GM15510 (cell line): ENCODE results near the gene ADH7.

Experiments
- POLR2A ChIP-seq: IDR thresholded peaks from 3 replicates; pipeline ENCODE4 v1.6.1; 2011; ENCODE audit warnings: borderline replicate concordance; ENCODE audit not compliant: insufficient read length; ENCODE audit errors: extremely low read depth

ADH7 gene

GRCh38 chr4:99394896-99395295 is 40.2 kb downstream of the ADH7 start:
- TF ChIP-seq POLR2A: no peak

- TF ChIP-seq POLR2A: no peak
These were observed 45.1 kb downstream of the ADH7 start for GRCh38 chr4:99390055-99390454.

DNA sequence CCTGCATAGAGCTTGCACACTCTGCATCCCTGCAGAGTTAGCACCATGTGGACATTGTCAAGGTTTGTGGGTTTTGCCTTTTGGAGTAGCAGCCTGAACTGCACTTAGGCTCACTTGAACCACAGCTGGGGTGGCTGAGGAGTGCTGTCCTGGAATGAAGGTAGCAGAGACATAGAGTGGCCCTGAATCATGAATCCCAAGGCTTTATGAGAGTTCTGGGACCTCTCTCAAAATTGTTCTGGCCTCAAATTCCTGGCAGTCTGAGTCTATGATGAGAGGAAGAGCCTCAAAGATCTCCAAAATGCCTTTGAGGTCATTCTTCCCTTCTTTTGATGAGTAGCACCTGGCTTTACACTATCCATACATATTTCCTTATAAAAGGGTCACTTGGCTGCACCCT is 45.5 kb downstream of the ADH7 start:
- TF ChIP-seq POLR2A: no peak

DNA sequence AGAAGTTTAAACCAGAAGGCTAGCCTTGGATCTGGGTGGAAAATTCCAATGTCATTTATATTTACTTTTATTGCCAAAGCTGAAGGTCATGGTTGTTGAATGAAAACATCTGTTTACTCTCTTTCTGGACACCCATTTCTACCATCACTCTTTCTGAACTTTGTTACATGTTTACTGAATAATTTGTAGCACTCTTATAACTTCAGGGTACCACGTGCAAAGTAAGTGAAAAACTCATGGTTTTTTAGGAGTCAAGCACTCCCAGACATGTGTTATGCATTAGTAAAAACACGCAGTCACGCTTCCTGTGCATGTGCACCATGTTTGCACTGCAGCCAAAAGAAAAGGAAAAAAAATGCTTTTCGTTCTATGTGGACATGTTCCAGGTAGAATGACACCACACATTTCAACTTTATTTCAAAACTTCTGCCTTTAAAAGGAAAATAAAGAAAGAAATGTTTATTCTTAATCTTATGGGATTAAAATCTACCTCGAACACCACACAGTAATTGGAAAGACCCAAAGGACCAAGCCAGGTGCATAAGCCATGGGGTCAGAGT is 51.2 kb downstream of the ADH7 start:
- no peak for TF ChIP-seq POLR2A

GRCh38 chr4:99383399-99383798 is 51.7 kb downstream of the ADH7 start:
- TF ChIP-seq POLR2A: no peak

DNA sequence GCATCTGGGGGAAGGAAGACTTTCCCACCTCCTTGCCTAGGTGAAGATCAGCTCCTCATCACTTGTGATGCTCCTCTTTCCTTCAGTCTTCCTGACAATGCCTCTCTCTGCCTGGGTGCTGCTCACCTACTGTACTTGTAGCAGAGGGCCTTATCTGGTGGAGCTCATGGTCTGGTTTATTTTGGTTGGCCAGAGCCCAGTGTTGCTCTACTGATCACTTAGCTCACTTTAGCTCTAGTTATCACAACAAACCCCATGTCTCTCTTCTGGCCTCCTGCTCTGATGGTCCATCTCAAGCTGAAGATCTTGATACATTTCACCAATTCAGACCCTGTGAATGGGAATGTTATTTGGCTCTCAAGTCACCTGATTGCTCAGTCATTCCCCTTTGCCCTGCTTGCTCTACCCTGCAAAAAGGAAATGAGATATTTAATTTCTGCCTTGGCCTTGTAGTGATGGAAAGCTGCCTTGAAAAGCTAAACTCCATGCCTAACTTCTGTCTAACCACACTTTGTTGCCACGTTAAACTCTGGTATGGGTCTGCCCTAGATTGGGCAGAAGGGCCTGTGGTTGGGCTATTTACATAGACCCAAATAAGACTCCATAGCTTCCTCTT is 52.3 kb downstream of the ADH7 start:
- no peak for TF ChIP-seq POLR2A

DNA sequence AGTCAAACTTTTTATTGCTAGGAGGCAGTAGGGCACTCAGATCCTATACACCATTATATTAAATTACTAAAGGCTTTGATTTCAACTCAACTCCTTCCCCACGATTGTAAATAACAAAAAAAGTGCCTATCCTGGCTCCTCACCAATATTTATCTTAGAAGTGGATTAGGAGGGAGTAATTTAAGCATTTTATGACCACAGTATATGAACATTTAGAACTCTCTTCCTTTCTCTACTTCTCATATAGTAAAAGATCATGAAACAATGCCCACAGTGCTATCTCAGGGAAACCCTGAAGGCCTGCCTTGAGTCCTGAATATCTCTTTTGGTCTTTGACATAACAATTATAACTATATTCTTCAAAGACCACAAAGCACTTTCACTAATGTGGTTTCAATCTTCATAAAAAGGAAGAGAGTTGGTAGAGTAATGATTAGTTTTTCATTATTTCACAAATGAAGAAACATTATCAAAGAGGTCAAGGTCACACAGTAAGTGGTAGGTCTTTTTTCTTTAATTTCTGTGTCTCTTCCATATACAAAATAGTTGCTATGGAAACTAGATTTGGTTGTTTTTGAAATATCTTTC is 53.5 kb downstream of the ADH7 start:
- TF ChIP-seq POLR2A: no peak

DNA sequence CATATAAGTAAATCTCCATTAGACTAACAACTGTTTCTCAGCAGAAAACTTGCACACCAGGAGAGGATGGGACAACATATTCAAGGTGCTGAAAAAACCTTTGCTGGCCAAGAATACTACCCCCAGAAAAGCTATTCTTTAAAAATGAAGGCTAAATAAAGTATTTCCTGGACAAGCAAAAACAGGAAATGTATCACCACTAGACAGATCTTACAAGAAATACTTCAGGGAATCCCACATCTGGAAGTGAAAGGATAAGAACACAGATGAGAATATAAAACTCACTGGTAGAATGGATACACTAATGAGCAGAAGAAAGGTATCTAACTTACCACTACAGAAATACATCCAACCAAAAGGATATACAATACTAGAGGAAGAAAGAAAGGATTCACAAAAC is 55.6 kb downstream of the ADH7 start:
- TF ChIP-seq POLR2A: no peak

DNA sequence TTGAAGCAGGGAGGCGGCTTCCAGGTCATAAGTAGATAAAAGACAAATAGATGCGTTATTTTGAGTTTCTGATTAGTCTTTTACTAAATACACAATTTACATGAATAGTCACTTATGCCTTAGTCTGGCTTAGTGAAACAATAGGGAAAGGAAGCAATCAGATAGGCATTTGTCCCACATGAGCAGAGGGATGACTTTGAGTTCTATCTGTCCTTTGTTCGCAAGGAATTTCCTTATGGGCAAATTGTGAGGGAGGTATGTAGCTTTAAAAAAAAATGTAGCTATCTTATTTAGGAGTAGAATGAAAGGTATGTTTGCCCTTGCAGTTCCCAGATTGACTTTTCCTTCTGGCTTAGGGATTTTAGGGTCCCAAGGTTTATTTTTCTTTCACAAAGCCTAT is 56.3 kb downstream of the ADH7 start:
- no peak for TF ChIP-seq POLR2A

GRCh38 chr4:99366491-99366890 is 68.7 kb downstream of the ADH7 start:
- TF ChIP-seq POLR2A: no peak

DNA sequence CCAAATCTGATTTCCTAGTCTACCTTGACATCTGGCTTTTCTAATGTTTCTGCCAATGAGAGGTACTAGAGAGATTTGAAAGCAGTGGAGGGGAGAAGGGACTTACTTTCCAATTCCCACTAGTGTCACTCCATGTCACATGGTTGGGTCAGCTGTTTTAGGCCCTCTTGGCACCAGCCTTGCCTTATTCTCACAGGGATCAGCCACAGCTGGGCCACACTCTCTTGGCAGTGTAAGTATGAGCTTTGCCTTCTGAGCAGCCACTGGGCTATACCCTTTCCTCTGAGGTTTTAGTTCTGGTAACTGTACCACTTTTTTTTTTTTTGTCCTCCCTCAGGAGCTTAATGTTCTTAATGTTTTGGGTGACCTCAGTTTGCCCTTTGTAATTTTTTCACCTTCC is 72.4 kb downstream of the ADH7 start:
- TF ChIP-seq POLR2A: no peak
